Camera-type eye (tissue), 1 donor: ENCODE measurements around the gene CCNG1. TPM values are rescaled to one million over a fixed set of nuclear protein-coding genes. Genes with fewer than 3 reads are reported as not detected.

ENCODE experiments used
- total RNA-seq: library from RNA; depleted of rRNA; stranded (reverse); fragments of >200 nt; gene quantifications from one replicate; pipeline ENCODE4 v1.2.3, GENCODE V29; 2014

CCNG1 gene, protein sequence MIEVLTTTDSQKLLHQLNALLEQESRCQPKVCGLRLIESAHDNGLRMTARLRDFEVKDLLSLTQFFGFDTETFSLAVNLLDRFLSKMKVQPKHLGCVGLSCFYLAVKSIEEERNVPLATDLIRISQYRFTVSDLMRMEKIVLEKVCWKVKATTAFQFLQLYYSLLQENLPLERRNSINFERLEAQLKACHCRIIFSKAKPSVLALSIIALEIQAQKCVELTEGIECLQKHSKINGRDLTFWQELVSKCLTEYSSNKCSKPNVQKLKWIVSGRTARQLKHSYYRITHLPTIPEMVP
- 300 TPM for total RNA-seq

DNA sequence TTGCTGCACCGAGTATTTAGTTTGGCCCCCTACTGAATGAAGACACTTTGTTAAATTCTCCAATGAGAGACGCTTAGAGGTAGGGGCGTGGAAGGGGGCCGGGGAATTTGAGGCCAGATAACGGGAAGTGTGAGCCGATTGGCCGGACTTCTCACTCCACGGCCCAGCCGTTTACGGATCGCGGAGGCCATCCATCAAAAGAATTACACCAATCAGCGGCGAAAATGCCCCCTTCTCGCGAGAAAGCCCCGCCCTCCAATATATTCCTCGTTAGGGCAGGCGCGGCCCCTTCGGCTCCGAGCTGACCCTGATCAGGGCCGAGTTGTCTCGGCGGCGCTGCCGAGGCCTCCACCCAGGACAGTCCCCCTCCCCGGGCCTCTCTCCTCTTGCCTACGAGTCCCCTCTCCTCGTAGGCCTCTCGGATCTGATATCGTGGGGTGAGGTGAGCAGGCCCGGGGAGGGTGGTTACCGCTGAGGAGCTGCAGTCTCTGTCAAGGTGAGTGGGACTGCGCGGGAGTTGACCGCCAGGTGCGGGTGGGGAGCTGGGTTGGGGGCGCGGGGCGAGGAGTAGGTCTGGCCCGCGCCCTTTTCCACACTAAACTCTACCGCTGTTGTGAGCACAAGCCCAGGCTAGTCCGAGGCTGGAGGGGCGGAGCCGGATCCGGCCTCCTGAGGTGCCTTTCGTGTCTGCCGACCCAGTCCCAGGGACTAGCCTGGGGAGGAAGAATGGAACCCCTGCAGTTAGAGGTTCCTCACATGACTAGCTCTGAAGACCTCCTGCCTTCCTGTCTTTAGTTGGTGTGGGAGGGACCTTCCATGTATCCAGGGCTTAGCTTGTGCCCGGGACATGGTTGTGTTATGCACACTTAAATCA is at the start of gene CCNG1:
Gene CCNG1, plus strand, starts transcription at position 287 of the 874 bp plus-strand sequence. CDS start 1,662 bp downstream, outside the sequence.

GRCh38 chr5:163459819-163460561 is 22.6 kb downstream of the CCNG1 start, which contains the start of gene NUDCD2:
Gene NUDCD2, minus strand, starts transcription at chr5:163460102. Its CDS starts 52 bp downstream, at chr5:163460050.

GRCh38 chr5:163460562-163461171 is 23.3 kb downstream of the CCNG1 start, which contains the start of gene HMMR:
Gene HMMR, plus strand, starts transcription at chr5:163460632. Its CDS starts 61 bp downstream, at chr5:163460693.

Other genes with a start within 250 kb of the CCNG1 start
- 18.2 TPM for gene NUDCD2, start 22.5 kb downstream of the CCNG1 start, total RNA-seq
- 8.6 TPM for gene HMMR, start 23.0 kb downstream of the CCNG1 start, total RNA-seq
- 85.3 TPM for gene MAT2B, start 68.0 kb downstream of the CCNG1 start, total RNA-seq